Fibroblast of gingiva (primary cell): ENCODE measurements around the gene CFD.
"Not testable (repeated sequence)": the region's sequence is repeated elsewhere in the genome, so short reads cannot be mapped to it uniquely, and the experiment has no call there.

Experiments
- DNase-seq: peaks from one replicate; pipeline ENCODE4 v3.0.0-alpha.2; 2011; ENCODE audit warnings: low read depth

CFD gene

DNA sequence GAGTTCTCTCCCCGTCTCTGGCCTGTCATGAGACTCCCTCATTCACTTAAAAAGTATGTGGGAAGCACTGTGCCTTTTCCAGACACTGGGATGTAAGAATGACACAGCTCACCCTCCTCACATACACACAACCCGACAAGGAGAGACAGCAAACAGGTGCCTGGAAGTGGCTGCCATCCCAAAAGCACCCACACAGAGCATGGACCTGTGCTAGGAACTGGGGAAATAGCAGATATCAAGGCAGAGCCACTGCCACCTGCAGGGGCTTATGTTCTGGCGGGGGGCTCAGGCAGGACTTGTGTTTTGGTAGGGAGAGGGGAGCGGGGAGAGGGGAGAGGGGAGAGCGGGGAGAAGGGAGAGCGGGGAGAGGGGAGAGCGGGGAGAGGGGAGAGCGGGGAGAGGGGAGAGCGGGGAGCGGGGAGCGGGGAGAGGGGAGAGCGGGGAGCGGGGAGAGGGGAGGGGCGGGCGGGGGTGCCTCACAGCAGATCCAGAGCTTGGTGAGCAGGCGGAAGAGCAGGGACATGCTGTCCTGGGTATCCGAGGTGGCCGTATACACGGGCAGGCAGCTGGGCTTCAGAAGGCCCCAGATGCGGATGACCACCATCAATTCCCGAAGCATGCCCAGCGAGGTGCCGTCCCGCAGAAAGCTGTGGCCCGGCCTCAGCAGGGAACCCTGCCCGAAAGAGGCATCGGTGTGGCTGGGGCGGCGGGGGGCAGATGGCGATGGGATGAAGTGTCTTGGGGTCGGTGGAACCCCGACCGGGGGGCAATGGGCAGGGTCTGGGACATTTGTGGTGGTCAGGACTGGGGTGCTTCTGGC is 12.2 kb downstream of the CFD start:
- DNase-seq = no peak

GRCh38 chr19:872266-872951 is 12.9 kb downstream of the CFD start:
- DNase-seq = peak; percentile 72

DNA sequence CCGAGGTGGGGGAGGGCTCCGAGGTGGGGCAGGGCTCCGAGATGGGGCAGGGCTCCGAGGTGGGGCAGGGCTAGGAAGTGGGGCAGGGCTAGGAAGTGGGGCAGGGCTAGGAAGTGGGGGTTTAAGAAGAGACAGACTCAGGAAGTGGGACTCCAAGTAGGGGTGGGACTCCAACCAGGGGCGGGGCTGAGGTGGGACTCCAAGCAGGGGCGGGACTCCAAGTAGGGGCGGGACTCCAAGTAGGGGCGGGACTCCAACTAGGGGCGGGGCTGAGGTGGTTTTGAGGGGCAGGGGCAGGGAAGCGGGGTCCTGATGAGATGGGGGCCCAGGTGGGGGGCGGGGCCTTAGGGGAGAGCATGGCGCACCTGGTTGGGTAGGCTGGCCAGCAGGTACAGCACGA is 13.6 kb downstream of the CFD start:
- DNase-seq = no peak

DNA sequence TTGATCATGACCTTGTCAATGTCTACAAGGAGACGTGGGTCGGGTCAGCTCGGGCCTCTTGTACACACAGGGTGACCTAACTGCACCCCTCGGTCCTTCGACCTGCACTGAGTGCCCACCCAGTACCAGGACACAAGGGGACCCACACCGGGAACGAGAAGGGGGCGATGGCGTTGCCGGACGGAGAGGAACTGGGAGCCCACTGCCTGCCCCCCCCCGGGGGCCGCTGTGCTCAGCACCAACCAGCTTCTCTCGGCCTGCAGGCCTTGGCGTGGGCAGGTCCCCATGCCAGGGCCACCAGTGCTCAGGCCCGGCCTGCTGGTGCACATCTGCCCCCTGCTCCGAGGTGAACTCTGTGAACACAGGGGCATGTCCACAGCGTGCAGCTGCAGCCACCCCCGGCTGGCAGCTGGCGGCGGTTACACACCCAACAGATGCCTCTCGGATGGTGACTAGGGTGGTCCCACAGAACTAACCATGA is 14.1 kb downstream of the CFD start:
- DNase-seq = no peak

GRCh38 chr19:875265-875879 is 15.9 kb downstream of the CFD start:
- DNase-seq = no peak

GRCh38 chr19:876089-876488 is 16.6 kb downstream of the CFD start:
- no peak for DNase-seq

GRCh38 chr19:876780-877314 is 17.4 kb downstream of the CFD start:
- DNase-seq = no peak

DNA sequence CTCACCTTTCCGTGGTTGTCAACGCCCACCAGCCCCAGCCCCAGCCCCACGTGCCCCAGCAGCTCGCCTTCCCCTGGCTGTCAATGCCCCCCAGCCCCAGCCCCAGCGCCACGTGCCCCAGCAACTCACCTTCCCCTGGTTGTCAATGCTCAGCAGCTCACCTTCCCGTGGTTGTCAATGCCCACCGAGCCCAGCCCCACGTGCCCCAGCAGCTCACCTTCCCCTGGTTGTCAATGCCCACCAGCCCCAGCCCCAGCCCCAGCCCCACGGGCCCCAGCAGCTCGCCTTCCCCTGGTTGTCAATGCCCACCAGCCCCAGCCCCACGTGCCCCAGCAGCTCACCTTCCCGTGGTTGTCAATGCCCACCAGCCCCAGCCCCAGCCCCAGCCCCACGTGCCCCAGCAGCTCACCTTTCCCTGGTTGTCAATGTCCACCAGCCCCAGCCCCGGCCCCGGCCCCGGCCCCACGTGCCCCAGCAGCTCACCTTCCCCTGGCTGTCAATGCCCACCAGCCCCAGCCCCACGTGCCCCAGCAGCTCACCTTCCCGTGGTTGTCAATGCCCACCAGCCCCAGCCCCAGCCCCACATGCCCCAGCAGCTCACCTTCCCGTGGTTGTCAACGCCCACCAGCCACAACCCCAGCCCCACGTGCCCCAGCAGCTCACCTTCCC is 18.7 kb downstream of the CFD start:
- DNase-seq = not testable (repeated sequence)

DNA sequence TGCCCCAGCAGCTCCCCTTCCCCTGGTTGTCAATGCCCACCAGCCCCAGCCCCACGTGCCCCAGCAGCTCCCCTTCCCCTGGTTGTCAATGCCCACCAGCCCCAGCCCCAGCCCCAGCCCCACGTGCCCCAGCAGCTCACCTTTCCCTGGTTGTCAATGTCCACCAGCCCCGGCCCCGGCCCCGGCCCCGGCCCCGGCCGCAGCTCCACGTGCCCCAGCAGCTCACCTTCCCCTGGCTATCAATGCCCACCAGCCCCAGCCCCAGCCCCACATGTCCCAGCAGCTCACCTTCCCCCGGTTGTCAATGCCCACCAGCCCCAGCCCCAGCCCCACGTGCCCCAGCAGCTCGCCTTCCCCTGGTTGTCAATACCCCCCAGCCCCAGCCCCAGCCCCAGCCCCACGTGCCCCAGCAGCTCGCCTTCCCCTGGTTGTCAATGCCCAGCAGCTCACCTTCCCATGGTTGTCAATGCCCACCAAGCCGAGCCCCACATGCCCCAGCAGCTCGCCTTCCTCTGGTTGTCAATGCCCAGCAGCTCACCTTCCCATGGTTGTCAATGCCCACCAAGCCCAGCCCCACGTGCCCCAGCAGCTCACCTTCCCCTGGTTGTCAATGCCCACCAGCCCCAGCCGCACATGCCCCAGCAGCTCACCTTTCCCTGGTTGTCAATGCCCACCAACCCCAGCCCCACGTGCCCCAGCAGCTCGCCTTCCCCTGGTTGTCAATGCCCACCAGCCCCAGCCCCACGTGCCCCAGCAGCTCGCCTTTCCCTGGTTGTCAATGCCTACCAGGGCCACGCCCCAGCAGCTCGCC is 19.5 kb downstream of the CFD start:
- not testable (repeated sequence) for DNase-seq

- no peak for DNase-seq
Measured at GRCh38 chr19:879711-880438, 20.4 kb downstream of the CFD start.

DNA sequence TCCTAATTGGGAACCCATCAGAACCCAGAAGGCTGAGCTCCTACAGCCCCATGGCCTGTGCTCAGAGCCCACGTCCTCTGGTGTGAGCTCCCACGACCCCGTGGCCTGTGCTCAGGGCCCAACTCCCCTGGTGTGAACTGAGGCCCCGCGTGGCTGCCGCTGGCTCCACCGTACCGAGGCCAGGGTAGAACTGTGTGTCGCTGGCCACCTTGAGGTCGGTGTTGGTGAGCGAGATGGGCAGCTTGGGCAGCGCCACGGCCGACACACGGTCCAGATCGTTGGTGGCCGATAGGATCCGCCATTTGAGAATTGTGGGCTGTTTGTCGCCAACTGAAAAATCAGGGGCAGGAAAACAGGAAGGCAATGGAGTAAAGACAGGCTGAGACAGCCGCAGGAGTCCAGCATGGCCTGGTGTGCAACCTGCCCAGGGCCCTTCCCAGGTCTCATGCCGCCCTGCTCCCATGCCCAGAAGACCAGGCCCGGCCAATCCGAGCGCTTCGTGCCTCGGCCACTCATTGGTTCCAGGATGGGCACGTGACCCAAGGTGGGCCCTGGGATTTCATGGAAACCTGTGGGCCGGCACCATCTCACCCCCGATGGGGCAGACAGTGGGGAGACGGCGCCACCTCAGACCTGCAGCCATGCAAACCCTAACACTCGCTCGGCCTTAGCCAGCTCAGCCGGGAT is 22.1 kb downstream of the CFD start:
- DNase-seq = no peak

DNA sequence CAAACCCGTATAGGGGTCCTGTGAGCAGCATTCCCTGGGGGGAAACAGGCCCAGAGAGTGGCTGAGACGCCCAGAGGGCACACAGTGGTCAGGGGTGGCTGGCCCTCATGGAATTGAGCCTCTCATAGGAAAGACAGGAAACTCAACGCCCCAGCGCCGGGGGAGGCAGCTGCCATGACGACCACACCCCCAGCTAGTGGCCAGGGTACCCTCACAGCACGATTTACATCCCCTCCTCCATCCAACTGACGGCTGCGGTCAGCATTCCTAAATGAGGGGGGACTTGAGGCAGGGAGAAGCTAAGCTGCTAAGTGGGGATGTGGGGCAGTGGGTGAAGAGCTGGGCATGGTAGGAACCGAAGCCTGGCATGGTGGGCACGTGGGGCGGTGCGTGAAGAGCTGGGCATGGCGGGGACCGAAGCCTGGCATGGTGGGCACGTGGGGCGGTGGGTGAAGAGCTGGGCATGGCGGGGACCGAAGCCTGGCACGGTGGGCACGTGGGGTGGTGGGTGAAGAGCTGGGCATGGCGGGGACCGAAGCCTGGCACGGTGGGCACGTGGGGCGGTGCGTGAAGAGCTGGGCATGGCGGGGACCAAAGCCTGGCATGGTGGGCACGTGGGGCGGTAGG is 23.5 kb downstream of the CFD start:
- no peak for DNase-seq

- no peak for DNase-seq
Measured at GRCh38 chr19:883661-884211, 24.3 kb downstream of the CFD start.

DNA sequence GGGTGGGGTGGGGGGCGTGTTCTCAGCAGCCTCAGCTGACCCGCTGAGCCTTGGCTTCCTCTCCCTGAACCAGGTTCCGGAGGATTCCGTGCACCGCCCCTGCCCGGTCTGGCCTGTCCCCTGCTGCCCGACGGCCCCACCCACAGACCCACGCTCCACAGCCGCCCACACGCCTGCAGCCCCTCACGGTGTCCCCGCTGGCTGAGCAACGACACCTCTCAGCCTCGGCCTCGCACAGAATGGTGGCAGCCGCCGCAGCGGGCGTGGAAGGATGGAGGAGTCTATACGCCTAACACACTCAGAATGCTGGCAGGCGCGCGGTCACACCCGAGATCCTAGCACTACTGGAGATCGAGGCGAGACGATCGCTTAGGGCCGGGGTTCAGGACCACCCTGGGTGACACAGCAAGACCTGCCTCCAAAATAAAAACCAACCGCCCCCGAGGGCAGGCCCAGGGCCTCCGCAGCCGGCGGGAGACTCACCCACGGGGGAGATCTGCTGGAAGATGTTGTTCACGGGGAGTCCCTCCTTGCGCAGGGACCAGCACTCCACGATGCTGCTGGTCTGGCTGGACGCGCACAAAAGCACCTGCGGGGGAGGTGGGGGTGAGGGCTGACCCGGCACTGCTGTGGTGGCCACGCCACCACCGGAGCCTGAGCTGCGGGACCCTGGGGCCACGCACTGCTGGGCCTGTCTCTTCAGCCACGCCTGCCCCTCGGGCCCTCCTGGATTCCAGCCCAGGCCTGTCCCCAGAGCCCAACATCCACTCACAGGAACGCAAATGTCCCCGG is 25.2 kb downstream of the CFD start:
- DNase-seq = no peak

DNA sequence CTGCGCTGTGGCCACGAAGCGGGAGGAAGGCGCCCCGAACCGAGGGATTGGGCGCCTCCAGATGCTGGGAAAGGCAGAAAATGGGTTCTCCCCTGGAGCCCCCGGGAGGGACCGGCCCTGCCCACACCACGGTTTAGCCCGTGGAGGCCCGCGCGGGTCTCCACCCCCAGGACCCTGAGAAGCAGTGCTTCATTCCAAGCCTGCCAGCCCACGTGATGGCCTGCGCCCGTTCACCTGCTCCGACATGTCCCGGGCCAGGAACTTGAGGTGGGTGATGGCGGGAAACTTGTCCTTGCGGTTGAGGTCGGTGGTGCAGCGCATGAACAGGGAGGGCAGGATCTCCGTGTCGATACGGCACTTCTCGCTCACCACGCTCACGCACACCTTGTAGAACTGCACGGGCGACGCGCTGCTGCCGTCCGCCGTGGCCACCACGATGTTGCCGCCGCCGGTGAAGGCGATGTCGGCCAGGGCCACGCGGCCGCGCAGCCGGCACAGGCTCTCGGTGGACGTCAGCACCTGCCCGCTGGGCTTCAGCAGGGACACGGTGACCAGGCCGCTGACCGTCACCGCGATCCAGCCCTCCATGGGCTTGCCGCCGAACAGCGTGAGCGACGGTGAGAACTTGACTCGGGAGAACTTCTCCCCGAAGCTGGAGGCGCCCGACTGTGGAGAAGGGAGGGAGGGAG is 26.2 kb downstream of the CFD start:
- DNase-seq = no peak

GRCh38 chr19:887072-887471 is 27.6 kb downstream of the CFD start:
- peak; percentile 83 for DNase-seq

GRCh38 chr19:887599-887998 is 28.1 kb downstream of the CFD start:
- no peak for DNase-seq
